ENCODE results near the gene SKA3.
"Not testable (repeated sequence)": the region's sequence is repeated elsewhere in the genome, so short reads cannot be mapped to it uniquely, and the experiment has no call there.

SKA3 gene

GRCh38 chr13:21176215-21176981 lies at the start of gene SKA3, which contains the start of gene MRPL57:
Gene SKA3, minus strand, starts transcription at chr13:21176552. Its CDS starts 75 bp downstream, at chr13:21176477.
Gene MRPL57, plus strand, starts transcription at chr13:21176658. Its CDS starts 259 bp downstream, at chr13:21176917.
- in situ Hi-C loops (cut with MboI; ENCODE audit: low sequenced_read_pairs), result no loop called here

- in situ Hi-C loops (cut with MboI; ENCODE audit: low sequenced_read_pairs), result no loop called here
These were observed 48.7 kb upstream of the SKA3 start for GRCh38 chr13:21225082-21225481.

DNA sequence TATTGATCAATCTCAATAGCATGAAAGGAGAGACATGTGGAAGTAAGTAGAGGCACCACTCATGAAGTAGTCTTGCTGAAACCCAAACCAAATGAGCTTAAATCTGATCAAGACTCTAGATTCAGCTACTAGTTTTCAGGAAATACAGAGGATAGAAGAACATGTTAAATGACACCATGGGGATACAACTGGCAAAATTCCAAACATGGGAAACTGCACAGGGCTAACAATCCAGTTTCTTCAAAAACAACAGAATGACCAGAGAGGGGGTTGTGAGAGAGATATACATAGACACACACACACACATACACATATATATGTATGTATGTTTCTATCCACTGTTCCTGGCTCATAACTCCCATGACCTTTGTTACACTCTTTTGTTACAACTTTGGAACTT lies 44.9 kb upstream of the SKA3 start:
- in situ Hi-C loops (cut with MboI; ENCODE audit: low sequenced_read_pairs), result no loop called here

- in situ Hi-C loops (cut with MboI; ENCODE audit: low sequenced_read_pairs), result not testable (repeated sequence)
These were observed 43.4 kb upstream of the SKA3 start for GRCh38 chr13:21219716-21220115.

- in situ Hi-C loops (cut with MboI; ENCODE audit: low sequenced_read_pairs), result no loop called here
These were observed 42.7 kb upstream of the SKA3 start for GRCh38 chr13:21219036-21219381.

GRCh38 chr13:21218351-21219035 lies 42.1 kb upstream of the SKA3 start:
- in situ Hi-C loops (cut with MboI; ENCODE audit: low sequenced_read_pairs), result no loop called here

GRCh38 chr13:21216332-21216731 lies 40.0 kb upstream of the SKA3 start:
- in situ Hi-C loops (cut with MboI; ENCODE audit: low sequenced_read_pairs), result no loop called here

DNA sequence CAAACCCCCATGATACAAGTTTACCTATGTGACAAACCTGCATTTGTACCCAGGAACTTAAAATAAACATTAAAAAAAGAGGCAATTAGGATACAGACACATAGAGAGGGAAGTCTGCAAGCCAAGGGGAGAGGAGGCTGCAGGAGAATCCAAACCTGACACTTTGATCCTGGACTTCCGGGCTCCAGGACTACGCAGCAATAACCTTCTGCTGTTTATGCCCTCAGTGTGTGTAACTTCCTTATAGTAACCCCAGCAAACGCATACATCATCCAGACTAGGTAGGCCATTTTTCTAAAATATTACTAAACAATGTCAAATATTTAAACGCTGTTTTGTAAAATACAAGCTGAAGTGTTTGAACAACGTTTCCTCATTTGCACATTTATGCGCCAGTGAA lies 39.1 kb upstream of the SKA3 start:
- in situ Hi-C loops (cut with MboI; ENCODE audit: low sequenced_read_pairs), result not testable (repeated sequence)

GRCh38 chr13:21212138-21212775 lies 35.9 kb upstream of the SKA3 start:
- in situ Hi-C loops (cut with MboI; ENCODE audit: low sequenced_read_pairs), result no loop called here

- in situ Hi-C loops (cut with MboI; ENCODE audit: low sequenced_read_pairs), result no loop called here
These were observed 32.4 kb upstream of the SKA3 start for GRCh38 chr13:21208652-21209154.

GRCh38 chr13:21202767-21203531 lies 26.6 kb upstream of the SKA3 start:
- in situ Hi-C loops (cut with MboI; ENCODE audit: low sequenced_read_pairs), result no loop called here

GRCh38 chr13:21201456-21202190 lies 25.3 kb upstream of the SKA3 start:
- in situ Hi-C loops (cut with MboI; ENCODE audit: low sequenced_read_pairs), result not testable (repeated sequence)

GRCh38 chr13:21198391-21198790 lies 22.0 kb upstream of the SKA3 start:
- in situ Hi-C loops (cut with MboI; ENCODE audit: low sequenced_read_pairs), result not testable (repeated sequence)

GRCh38 chr13:21197606-21198225 lies 21.4 kb upstream of the SKA3 start:
- in situ Hi-C loops (cut with MboI; ENCODE audit: low sequenced_read_pairs), result not testable (repeated sequence)

DNA sequence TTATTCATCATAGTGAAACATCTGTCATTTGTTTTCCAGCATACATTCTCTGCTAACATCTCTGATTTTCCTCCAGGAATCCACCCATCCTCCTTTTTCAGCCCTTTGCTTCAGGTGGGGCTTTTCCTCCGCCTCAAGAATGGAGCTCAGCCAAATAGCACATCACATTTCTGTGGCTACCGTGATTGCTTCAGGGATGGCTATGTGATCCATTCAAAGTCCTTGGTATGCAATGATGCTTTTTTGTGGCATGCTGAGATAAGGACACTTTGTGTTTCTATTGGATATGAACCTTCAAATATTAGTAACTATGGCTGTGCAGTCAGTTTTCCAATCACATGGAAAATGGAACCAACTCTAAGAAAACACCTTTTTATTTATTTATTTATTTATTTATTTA lies 18.4 kb upstream of the SKA3 start:
- in situ Hi-C loops (cut with MboI; ENCODE audit: low sequenced_read_pairs), result not testable (repeated sequence)

GRCh38 chr13:21186410-21186809 lies 10.1 kb upstream of the SKA3 start:
- in situ Hi-C loops (cut with MboI; ENCODE audit: low sequenced_read_pairs), result not testable (repeated sequence)

DNA sequence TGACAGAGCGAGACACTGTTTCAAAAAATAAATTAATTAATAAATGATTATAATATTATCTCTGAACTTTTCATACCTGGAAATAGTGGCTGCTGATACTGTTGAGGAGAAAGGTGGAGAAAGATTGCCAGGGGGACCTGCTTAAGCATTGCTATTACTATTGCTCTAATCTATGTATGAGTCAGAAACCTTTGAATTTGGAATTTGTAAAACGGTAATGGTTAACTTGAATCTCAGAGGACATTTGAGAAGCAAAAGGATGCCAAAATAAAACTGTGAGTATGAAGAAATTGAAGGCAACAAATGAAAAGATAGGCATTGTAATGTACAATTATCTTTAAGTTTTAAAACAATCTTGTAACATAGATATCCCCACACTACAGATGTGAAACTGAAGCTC lies 5.3 kb upstream of the SKA3 start:
- in situ Hi-C loops (cut with MboI; ENCODE audit: low sequenced_read_pairs), result no loop called here

DNA sequence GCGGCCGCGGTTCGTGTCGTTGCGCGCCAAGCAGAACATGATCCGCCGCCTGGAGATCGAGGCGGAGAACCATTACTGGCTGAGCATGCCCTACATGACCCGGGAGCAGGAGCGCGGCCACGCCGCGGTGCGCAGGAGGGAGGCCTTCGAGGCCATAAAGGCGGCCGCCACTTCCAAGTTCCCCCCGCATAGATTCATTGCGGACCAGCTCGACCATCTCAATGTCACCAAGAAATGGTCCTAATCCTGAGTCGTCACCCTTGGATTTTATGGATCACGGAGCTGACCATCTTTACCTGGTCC lies 581 bp upstream of the SKA3 start:
- in situ Hi-C loops (cut with MboI; ENCODE audit: low sequenced_read_pairs), result no loop called here

GRCh38 chr13:21175656-21176214 lies 617 bp downstream of the SKA3 start:
- in situ Hi-C loops (cut with MboI; ENCODE audit: low sequenced_read_pairs), result no loop called here

- in situ Hi-C loops (cut with MboI; ENCODE audit: low sequenced_read_pairs), result not testable (repeated sequence)
These were observed 2.6 kb downstream of the SKA3 start for GRCh38 chr13:21173767-21174166.

Measured in hTERT RPE-1 (cell line).